ENCODE data around the gene BRSK2. TPM values are rescaled to one million over a fixed set of nuclear protein-coding genes. Genes with fewer than 3 reads are reported as not detected.

The BRSK2 gene
- total RNA-seq, 1 donor from 2014 or later, result 0.11 TPM

DNA sequence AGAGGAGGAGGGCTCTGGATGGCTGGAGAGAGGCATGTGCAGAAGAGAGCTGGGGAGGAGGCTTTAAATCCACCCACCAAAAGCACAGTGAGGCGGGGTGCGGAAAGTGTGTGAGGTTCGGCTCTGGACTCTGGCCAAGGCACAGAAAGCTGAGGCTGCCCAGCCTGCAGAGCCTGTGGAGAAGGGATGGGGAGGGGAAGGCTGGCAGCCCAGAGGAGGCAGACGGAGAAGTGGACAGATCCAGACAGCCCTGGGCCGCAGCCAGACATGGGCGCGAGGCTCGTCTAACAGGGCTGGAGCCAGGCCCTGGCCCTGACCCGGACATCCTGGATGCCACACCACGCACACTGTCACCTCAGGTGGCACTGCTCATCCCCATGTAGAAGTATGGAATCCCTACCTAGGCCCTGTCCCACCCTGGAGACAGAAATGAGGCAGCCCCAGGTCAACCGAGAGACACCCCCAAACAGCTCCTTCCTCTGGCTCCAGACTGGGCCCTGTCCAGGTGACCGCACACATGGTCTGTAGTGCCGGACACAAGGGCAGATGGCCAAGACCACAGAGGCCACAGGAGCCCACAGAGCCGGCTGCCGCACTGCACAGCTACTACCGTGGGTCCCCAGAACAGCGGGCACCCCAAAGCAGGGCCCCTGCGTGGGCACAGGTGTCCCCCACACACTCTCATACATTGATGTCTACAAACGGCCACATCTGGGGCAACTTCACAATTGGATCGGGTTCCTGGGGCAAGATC lies 113.4 kb downstream of the BRSK2 start:
- ChIA-PET CTCF (no interaction called here), POLR2A (no interaction called here)
- H3K4me3 Mint-ChIP-seq, result no peak overlapping the region
- H3K27me3 Mint-ChIP-seq, result no peaks in the 10 kb centered on the region
- H3K9me3 Mint-ChIP-seq, result no peaks in the 10 kb centered on the region
- intact Hi-C loops (cut with micrococcal nuclease), result no loop called here
- peaks cover 22% of the 10 kb centered on the region for H3K4me1 Mint-ChIP-seq
- TF ChIP-seq, protein P1, sequence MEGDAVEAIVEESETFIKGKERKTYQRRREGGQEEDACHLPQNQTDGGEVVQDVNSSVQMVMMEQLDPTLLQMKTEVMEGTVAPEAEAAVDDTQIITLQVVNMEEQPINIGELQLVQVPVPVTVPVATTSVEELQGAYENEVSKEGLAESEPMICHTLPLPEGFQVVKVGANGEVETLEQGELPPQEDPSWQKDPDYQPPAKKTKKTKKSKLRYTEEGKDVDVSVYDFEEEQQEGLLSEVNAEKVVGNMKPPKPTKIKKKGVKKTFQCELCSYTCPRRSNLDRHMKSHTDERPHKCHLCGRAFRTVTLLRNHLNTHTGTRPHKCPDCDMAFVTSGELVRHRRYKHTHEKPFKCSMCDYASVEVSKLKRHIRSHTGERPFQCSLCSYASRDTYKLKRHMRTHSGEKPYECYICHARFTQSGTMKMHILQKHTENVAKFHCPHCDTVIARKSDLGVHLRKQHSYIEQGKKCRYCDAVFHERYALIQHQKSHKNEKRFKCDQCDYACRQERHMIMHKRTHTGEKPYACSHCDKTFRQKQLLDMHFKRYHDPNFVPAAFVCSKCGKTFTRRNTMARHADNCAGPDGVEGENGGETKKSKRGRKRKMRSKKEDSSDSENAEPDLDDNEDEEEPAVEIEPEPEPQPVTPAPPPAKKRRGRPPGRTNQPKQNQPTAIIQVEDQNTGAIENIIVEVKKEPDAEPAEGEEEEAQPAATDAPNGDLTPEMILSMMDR (IDR thresholded peaks at IDR 0.05), result no peak
- no peak overlapping the region for H3K27ac Mint-ChIP-seq
- DNase-seq (no peak), ATAC-seq (ENCODE audit: low read depth) (no peak)
- H3K36me3 Mint-ChIP-seq (ENCODE audit: low read depth), result peaks cover 36% of the 10 kb centered on the region

DNA sequence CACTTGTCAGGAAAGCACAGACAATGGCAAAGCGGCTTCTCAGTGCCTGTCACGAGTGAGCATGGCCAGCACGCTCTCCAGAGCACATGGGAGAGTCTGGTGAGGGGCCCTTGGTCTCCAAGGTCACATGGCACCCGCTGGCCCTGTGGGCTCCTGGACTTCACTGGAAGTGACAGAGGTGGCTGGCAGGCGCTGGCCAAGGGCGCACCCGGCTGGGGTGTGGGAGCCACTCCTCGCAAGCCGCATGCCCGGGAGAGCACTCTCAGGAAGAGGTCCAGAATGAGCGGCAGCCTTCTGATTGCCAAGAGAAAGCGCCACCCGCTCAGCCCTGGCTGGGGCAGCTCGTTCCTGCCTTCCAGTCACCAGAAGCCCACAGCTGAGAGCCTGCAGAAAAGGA lies 114.0 kb downstream of the BRSK2 start:
- H3K36me3 Mint-ChIP-seq (ENCODE audit: low read depth), result peaks cover 31% of the 10 kb centered on the region
- no peak overlapping the region for H3K4me3 Mint-ChIP-seq
- H3K4me1 Mint-ChIP-seq, result peaks cover 23% of the 10 kb centered on the region
- intact Hi-C loops (cut with micrococcal nuclease), result no loop called here
- DNase-seq (no peak), ATAC-seq (ENCODE audit: low read depth) (no peak)
- ChIA-PET POLR2A (no interaction called here), CTCF (no interaction called here)
- H3K27ac Mint-ChIP-seq, result no peak overlapping the region
- TF ChIP-seq, protein P1 (IDR thresholded peaks at IDR 0.05), result no peak
- no peaks in the 10 kb centered on the region for H3K9me3 Mint-ChIP-seq
- H3K27me3 Mint-ChIP-seq, result no peaks in the 10 kb centered on the region

DNA sequence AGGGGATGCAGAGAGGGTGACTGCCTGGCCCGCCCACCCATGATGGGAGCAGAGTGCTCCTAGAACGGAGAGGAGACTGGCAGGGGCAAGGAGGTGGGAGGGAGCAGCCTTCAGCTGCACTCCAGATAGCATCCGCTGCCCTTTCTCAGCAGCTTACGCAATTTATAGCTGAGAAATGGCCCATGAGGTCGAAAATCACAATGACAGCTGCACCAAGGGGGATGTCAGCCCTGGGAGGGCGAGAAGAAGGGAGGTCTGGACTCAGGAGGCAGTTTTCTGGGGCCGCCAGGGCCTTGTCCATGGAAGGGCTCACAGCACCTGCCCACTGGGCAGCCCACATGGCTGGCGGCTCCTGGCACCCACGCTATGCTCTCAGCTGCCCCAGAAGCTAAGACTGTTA lies 114.4 kb downstream of the BRSK2 start:
- ATAC-seq (ENCODE audit: low read depth), result no peak
- Mint-ChIP-seq H3K4me1 (peaks cover 26% of the 10 kb centered on the region), H3K36me3 (ENCODE audit: low read depth) (peaks cover 26% of the 10 kb centered on the region), H3K4me3 (no peak overlapping the region), H3K9me3 (no peaks in the 10 kb centered on the region), H3K27me3 (no peaks in the 10 kb centered on the region), H3K27ac (no peak overlapping the region)
- TF ChIP-seq, protein P1 (IDR thresholded peaks at IDR 0.05), result no peak
- ChIA-PET POLR2A (no interaction called here), CTCF (no interaction called here)
- intact Hi-C loops (cut with micrococcal nuclease), result no loop called here
- no peak for DNase-seq

DNA sequence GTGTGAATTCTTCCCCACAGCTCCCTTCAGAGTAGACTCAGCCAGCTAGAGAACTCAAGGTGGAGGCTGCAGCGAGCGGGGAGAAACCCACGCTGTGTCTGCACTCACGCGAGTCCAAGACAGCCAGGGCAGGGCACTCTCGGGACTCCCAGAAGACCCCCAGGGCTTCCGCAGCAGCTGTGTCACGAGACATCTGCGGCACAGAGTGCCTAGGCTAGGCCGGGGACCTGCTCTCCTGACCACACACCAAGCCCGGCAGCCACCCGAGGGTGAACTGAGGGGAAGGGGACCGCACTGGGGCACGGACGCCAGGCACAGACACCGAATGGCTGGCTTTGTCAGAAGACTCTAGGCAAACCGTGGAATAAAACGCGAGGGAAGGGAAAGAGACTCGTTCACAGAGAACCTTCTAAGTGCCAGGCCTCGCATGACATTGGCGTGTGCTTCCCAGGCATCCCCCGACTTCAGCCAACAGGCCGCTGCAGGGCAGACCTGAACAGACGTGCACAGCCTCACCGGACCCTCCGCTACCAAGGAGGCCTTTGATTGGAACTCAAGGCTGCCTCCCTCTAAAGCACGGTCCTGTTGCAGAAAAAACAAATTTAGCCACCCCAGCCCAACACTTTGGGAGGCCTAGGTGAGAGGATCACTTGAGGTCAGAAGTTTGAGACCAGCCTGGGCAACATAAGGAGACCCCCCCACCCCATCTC lies 115.0 kb downstream of the BRSK2 start:
- no peak overlapping the region for H3K27ac Mint-ChIP-seq
- DNase-seq, result no peak
- POLR2A ChIA-PET, result no interaction called here

DNA sequence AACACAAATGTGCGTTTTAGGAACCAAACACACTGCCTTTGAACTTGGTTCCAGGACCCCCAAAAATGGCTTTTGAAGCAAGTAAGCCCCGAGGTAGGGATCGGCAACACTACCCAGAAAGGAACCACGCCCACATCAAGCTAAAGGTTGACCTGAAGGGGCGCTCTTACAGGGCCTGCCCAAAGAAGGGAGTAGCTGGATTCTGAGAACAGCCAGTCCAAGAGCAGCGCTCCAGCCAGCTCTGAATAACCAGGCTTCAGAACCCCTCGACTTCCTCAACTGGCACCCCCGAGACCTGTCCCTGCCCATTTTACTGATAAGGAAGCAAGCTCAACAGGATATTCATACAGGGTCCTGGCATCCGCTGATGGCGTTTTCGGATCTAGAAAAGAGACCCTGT lies 115.7 kb downstream of the BRSK2 start:
- CTCF ChIA-PET, result no interaction called here
- ATAC-seq (ENCODE audit: low read depth), result no peak
- Mint-ChIP-seq H3K9me3 (no peaks in the 10 kb centered on the region), H3K27ac (no peak overlapping the region), H3K4me3 (no peak overlapping the region), H3K27me3 (no peaks in the 10 kb centered on the region), H3K4me1 (peaks cover 33% of the 10 kb centered on the region), H3K36me3 (ENCODE audit: low read depth) (peaks cover 16% of the 10 kb centered on the region)
- intact Hi-C loops (cut with micrococcal nuclease), result no loop called here
- TF ChIP-seq, protein P1 (IDR thresholded peaks at IDR 0.05), result no peak
- no peak for DNase-seq
- POLR2A ChIA-PET, result no interaction called here

More for the DNA sequence above, 115.0 kb downstream of the BRSK2 start:
- intact Hi-C loops (cut with micrococcal nuclease), result no loop called here
- TF ChIP-seq, protein P1 (IDR thresholded peaks at IDR 0.05), result no peak
- H3K36me3 Mint-ChIP-seq (ENCODE audit: low read depth), result peaks cover 23% of the 10 kb centered on the region
- ATAC-seq (ENCODE audit: low read depth), result no peak
- CTCF ChIA-PET, result no interaction called here
- peaks cover 31% of the 10 kb centered on the region for H3K4me1 Mint-ChIP-seq
- H3K9me3 Mint-ChIP-seq, result no peaks in the 10 kb centered on the region
- no peak overlapping the region for H3K4me3 Mint-ChIP-seq
- no peaks in the 10 kb centered on the region for H3K27me3 Mint-ChIP-seq

All from activated B cell treated with CpG ODN at 0.5 μM for 24 hours (primary cell).